HAP-1 (cell line): ENCODE data around the gene CNOT6.

ENCODE experiments used
- DNase-seq, 2 experiments: peaks; one replicate each; pipeline ENCODE4 v3.0.0-alpha.2; 2016 to 2020; ENCODE audit warnings: low spot score in 2 of 2
- H3K27me3 ChIP-seq: fragments of 250-450 bp; sonication (Bioruptor Pico); 2 replicates; pipeline ENCODE4 v1.5.1; 2020; ENCODE audit warnings: low read depth, mild to moderate bottlenecking, moderate library complexity
- H3K36me3 ChIP-seq: fragments of 250-450 bp; sonication (Bioruptor Pico); replicated peaks from 2 replicates; pipeline ENCODE4 v1.5.1; 2020; ENCODE audit warnings: mild to moderate bottlenecking
- H3K4me1 ChIP-seq: fragments of 250-450 bp; sonication (Bioruptor Pico); 2 replicates; pipeline ENCODE4 v1.5.1; 2020; ENCODE audit warnings: mild to moderate bottlenecking
- H3K4me3 ChIP-seq: fragments of 250-450 bp; sonication (Bioruptor Pico); 2 replicates; pipeline ENCODE4 v1.5.1; 2020; ENCODE audit warnings: mild to moderate bottlenecking, moderate library complexity
- H3K9me3 ChIP-seq: fragments of 250-450 bp; sonication (Bioruptor Pico); 2 replicates; pipeline ENCODE4 v1.5.1; 2020; ENCODE audit warnings: mild to moderate bottlenecking, moderate library complexity
- in situ Hi-C: fragments of 300-500 bp; cut with MboI; formaldehyde crosslinking; loops from 3 replicates; pipeline ENCODE4 v1.14.3; 2020; ENCODE audit warnings: low sequenced_read_pairs, inconsistent platforms, mixed read lengths

The CNOT6 gene

GRCh38 chr5:180586204-180586603, 92.0 kb downstream of the CNOT6 start:
- no peak for DNase-seq
- Histone ChIP-seq H3K36me3 (0 out of 2 replicates have a peak, but pooled peaks cover 2% of the 10 kb centered on the region), H3K4me1 (no peaks in the 10 kb centered on the region), H3K4me3 (no peak overlapping the region), H3K27me3 (no peaks in the 10 kb centered on the region; the same call in 1 of the 2 replicates), H3K9me3 (no peaks in the 10 kb centered on the region)
- in situ Hi-C loops: no loop called here

GRCh38 chr5:180586870-180587269, 92.7 kb downstream of the CNOT6 start:
- no peak for DNase-seq
- H3K36me3 ChIP-seq: no peaks in the 10 kb centered on the region
- in situ Hi-C loops: no loop called here
- no peaks in the 10 kb centered on the region for H3K4me1 ChIP-seq
- no peak overlapping the region for H3K4me3 ChIP-seq
- H3K27me3 ChIP-seq: no peaks in the 10 kb centered on the region; the same call in 1 of the 2 replicates
- no peaks in the 10 kb centered on the region for H3K9me3 ChIP-seq

GRCh38 chr5:180589771-180590542, 95.8 kb downstream of the CNOT6 start:
- no peak for DNase-seq
- no peaks in the 10 kb centered on the region; the same call in 1 of the 2 replicates for H3K27me3 ChIP-seq
- in situ Hi-C loops: no loop called here

GRCh38 chr5:180590543-180591310, 96.5 kb downstream of the CNOT6 start:
- DNase-seq: no peak
- no peaks in the 10 kb centered on the region for H3K9me3 ChIP-seq
- H3K36me3 ChIP-seq: no peaks in the 10 kb centered on the region
- in situ Hi-C loops: no loop called here
- H3K4me3 ChIP-seq: no peak overlapping the region
- no peaks in the 10 kb centered on the region for H3K27me3 ChIP-seq
- no peaks in the 10 kb centered on the region for H3K4me1 ChIP-seq

More at GRCh38 chr5:180589771-180590542, 95.8 kb downstream of the CNOT6 start:
- Histone ChIP-seq H3K4me3 (no peak overlapping the region), H3K4me1 (no peaks in the 10 kb centered on the region), H3K9me3 (no peaks in the 10 kb centered on the region), H3K36me3 (no peaks in the 10 kb centered on the region)

GRCh38 chr5:180591311-180591887, 97.2 kb downstream of the CNOT6 start, which contains the start of gene SCGB3A1:
SCGB3A1 (minus strand) TSS chr5:180591499; CDS start chr5:180591462, 37 bp downstream.
- Histone ChIP-seq H3K36me3 (no peaks in the 10 kb centered on the region), H3K9me3 (no peaks in the 10 kb centered on the region), H3K4me3 (no peak within 1 kb of the TSS), H3K4me1 (no peaks in the 10 kb centered on the region), H3K27me3 (no peaks in the 10 kb centered on the region)
- no peak for DNase-seq
- in situ Hi-C loops: no loop called here

- no peaks in the 10 kb centered on the region for H3K4me1 ChIP-seq
- no peak for DNase-seq
- H3K36me3 ChIP-seq: no peaks in the 10 kb centered on the region
- H3K4me3 ChIP-seq: no peak overlapping the region
- no peaks in the 10 kb centered on the region for H3K27me3 ChIP-seq
- in situ Hi-C loops: no loop called here
- no peaks in the 10 kb centered on the region for H3K9me3 ChIP-seq
These were observed 98.0 kb downstream of the CNOT6 start for GRCh38 chr5:180592176-180592575.

DNA sequence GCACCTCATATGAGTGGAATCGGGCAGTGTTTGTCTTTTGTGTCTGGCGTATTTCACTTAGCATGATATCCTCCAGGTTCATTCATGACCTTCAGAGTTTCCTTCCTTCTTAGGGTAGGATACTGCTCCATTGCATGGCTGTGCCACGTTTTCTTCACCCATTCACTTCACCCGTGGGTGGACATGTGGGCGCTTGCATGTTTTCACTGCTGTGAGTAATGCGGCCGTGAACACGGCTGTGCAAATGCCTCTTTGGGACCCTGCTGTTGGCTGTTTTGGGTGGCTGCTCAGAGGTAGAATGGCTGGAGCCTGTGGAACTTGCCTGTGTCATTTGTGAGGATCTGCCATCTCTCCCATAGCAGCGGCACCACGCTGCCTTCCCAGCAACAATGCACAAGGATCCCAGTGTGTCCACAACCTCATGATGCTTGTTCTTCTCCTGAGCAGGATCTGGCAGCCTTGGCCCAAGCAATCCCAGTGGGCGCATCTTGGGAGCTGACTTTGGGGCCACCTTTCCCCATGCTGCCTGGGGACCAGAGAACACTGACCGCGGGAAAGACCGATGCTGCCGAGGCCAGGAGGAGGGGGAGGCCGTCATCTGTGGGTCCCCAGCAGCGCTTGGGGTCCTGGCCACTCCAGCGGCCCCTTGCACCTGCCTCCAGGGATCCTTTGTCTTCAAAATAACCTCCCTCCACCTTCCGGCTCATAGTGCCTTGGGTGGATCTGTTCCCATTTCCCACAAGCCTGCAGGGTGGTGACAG, 99.4 kb downstream of the CNOT6 start:
- DNase-seq: no peak
- no peaks in the 10 kb centered on the region for H3K4me1 ChIP-seq
- in situ Hi-C loops: no loop called here
- H3K36me3 ChIP-seq: no peaks in the 10 kb centered on the region
- H3K4me3 ChIP-seq: no peak overlapping the region
- H3K9me3 ChIP-seq: no peaks in the 10 kb centered on the region
- no peaks in the 10 kb centered on the region for H3K27me3 ChIP-seq

GRCh38 chr5:180594311-180595045, 100.3 kb downstream of the CNOT6 start:
- Histone ChIP-seq H3K27me3 (no peaks in the 10 kb centered on the region), H3K4me1 (no peaks in the 10 kb centered on the region), H3K36me3 (no peaks in the 10 kb centered on the region), H3K9me3 (no peaks in the 10 kb centered on the region), H3K4me3 (no peak overlapping the region)
- no peak for DNase-seq
- in situ Hi-C loops: no loop called here

DNA sequence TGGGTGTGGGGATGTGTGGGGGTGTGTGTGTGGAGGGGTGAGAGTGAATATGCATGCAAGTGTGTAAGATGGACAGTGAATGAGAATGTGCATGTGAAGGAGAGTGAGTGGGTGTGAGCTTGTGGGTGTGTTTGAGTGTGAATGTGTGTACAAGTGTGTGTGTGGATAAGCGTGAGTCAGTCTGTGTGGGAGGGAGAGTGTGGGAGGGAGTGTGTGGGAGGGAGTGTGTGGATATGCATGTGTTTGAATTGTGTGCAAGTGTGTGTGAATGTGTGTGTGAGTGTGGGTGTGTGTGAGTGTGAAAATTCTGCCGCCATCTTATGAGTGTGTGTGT, 100.8 kb downstream of the CNOT6 start:
- H3K4me3 ChIP-seq: no peak overlapping the region
- H3K27me3 ChIP-seq: no peaks in the 10 kb centered on the region
- in situ Hi-C loops: no loop called here
- no peaks in the 10 kb centered on the region for H3K9me3 ChIP-seq
- H3K36me3 ChIP-seq: no peaks in the 10 kb centered on the region
- H3K4me1 ChIP-seq: no peaks in the 10 kb centered on the region
- no peak for DNase-seq

DNA sequence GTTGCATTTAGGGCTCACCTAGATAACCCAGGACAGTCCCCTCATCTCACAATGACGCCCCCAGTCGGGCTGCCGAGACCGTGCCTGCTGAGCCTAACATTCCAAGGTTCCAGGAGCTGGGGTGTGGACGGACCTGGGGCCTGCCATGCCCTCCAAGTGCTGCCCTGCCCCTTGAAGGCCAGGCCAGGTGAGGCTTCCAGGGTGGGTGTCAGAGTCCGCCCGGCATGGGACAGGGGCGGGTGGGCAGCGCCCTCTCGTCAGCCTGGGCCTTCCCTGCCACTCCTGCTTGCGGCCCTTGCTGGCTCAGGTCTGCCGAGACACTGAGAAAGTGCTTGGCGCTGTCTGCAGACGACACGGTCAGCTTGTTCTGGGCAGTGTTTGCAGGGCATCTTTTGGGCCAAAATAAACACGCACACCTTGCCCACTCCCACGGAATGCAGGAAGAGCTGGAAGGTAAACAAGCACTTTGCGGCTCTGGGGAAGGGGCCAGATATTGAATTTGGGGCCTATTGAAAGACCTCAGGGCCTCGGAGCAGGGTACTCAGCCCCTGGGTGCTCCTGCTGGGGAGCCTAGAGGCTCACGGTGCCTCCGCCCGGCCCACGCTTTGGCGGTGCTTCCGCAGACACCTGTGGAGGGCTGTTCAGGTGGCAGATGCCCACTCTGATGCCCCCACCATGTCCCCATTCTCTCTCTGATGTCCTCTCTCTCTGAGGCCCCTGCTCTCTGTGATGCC, 101.4 kb downstream of the CNOT6 start:
- in situ Hi-C loops: no loop called here
- Histone ChIP-seq H3K4me3 (no peak overlapping the region), H3K27me3 (no peaks in the 10 kb centered on the region), H3K9me3 (no peaks in the 10 kb centered on the region), H3K4me1 (no peaks in the 10 kb centered on the region), H3K36me3 (no peaks in the 10 kb centered on the region)
- no peak for DNase-seq

DNA sequence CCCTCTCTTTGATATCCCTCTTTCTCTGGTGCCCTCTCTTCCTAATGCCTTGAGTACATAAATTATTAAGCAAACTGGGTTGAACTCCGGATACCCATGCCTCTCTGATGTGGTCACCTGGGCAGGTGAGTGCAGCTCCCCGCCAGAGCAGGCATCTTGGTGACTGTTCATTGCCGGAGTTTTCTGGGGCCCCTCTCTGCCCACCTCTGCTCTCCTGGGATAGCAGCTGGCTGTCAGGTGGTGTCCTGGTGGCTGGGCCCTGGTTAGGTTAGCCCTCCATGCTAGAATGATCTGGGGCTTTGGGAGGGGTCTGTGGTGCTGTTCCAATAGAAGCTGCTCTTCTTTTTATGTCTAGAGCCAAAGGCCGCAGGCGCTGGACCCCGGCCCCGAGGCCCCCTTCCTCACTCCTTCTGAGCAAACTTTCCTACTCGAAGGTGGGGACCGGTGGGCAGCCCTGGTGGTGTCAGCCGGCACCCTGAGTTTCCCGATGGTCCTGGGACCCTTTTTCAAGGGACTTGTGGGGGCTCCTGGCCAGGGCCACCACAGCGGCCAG, 102.0 kb downstream of the CNOT6 start:
- H3K27me3 ChIP-seq: no peaks in the 10 kb centered on the region
- H3K4me1 ChIP-seq: no peaks in the 10 kb centered on the region
- DNase-seq: no peak
- H3K9me3 ChIP-seq: no peaks in the 10 kb centered on the region
- in situ Hi-C loops: no loop called here
- no peaks in the 10 kb centered on the region for H3K36me3 ChIP-seq
- H3K4me3 ChIP-seq: no peak overlapping the region

DNA sequence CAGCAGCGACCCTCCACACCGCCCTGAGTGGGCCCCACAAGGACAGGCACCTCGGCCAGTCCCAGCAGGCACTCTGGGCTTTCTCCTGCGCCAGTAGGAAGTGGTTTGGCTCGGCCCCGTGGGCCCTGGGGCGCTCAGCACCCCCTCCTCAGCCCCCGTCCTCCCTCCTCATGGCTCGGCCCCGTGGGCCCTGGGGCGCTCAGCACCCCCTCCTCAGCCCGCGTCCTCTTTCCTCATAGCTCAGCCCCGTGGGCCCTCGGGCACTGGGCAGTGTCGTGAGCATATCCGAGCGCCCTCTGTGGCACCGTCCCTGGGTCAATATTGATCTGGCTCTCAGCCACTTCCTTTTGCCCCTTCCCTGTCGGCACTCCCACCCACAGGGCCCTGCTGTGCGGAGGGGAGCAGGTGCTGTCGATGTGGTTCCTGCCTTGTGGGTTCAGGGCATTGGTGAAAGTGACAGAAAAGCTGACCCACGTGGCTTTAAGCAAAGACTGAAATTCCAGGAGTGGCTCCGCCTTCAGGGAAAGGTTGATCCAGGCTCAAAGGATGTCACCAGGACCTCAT, 102.6 kb downstream of the CNOT6 start:
- H3K9me3 ChIP-seq: no peaks in the 10 kb centered on the region
- in situ Hi-C loops: no loop called here
- no peaks in the 10 kb centered on the region for H3K27me3 ChIP-seq
- no peak for DNase-seq
- no peaks in the 10 kb centered on the region for H3K36me3 ChIP-seq
- no peaks in the 10 kb centered on the region for H3K4me1 ChIP-seq
- H3K4me3 ChIP-seq: no peak overlapping the region
